ENCODE results near the gene TUBA1C.
A peak's percentile ranks its signal among the peaks of the same experiment; 100 is the strongest.
"Not testable (repeated sequence)": the region's sequence is repeated elsewhere in the genome, so short reads cannot be mapped to it uniquely, and the experiment has no call there.

The TUBA1C gene

DNA sequence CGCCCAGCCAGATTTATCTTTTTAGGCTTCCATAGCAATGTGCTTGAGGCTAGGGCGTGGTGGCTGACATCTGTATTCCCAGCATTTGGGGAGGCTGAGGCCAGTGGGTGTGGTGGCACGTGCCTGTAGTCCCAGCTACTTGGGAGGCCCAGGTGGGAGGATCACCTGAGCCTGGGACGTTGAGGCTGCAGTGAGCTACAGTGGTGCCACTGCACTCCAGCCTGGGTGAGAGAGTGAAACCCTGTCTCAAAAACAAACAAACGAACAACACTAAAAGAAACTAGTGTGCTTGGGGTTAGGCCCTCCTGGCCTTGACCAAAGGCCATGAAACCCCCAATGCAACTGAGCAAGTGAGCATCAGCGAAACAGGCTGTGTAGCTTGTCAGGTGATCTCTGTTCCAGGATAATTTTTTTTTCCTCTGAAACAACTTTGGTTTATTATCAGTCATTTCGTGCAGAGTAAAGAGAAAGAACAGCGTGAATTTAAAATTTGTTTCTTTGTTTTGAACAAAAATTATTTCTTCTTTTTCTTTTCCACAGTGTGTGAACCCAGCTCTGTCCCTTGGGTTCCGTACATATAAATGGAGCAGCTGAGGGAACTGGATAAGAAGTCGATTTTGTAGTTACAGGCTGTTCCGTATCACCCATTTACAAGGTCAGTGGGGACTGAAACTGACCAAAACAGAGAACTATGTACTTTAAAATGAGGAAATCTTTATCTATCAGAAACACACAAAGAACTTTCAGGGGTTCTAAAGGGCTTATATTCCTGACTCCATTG is 8.8 kb upstream of the TUBA1C start:
- no peak for DNase-seq (ENCODE audit: low read depth)

DNA sequence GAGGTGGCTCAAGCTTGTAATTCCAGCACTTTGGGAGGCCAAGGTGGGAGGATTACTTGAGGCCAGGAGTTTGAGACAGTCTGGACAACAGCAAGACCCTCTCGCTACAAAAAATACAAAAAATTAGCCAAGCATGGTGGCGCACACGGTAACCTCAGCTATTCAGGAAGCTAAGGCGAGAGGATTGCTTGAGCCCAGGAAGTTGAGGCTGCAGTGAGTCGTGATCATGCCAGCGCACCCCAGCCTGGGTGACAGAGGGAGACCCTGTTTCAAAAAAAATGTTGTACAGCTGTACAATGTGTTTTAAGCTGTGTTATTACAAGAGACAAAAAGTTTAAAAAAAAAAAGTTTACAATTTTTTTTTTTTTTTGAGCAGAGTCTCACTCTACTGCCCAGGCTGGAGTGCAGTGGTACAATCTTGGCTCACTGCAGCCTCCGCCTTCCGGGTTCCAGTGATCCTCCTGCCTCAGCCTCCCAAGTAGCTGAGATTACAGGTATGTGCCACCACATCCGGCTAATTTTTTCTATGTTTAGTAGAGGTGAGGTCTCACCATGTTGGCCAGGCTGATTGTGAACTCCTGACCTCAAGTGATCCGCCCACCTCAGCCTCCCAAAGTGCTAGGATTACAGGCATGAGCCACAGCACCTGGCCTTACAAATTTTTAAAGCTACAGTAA is 7.2 kb upstream of the TUBA1C start:
- DNase-seq (ENCODE audit: low read depth), result not testable (repeated sequence)

GRCh38 chr12:49259452-49259851 is 5.4 kb upstream of the TUBA1C start:
- no peak for DNase-seq (ENCODE audit: low read depth)

DNA sequence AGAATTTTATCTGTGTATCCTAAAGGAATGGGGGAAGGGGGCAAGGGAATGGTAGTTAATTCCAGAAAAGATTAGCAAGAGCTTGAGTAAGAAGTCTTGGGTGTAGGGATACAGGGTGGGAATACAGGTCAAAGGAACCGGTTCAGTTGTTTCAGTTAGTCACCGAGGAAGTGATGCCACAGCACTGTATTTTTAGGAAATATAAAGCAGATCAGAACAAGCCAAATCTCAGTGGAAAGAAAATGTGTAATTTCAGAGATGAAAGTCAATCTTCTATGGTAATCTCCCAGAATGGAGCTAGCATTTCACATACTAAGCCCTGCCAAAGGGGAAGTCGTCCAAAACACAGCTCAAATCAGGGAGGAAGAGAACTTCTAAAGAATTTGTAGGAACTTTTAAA is 4.7 kb upstream of the TUBA1C start:
- DNase-seq (ENCODE audit: low read depth), result no peak

GRCh38 chr12:49260571-49261363 is 4.1 kb upstream of the TUBA1C start:
- DNase-seq (ENCODE audit: low read depth), result no peak

DNA sequence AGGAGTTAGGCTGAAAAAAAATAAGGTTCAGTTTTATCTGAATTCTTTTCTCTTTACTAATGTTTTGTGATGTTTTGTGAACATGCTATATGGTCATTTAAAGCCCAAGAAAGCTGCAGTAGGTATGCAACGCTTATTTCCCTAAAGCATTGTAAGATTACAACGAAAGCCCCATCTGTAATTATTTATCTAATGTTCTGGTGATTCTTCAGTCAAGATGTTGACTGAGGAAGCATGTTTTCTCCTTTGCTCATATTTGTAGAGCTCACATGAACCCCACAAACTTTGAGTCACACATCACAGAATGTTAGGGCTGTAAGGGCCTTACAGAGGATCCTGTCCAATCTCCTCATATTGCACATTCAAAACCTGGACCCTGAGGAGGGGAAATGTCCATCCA is 3.2 kb upstream of the TUBA1C start:
- no peak for DNase-seq (ENCODE audit: low read depth)

DNA sequence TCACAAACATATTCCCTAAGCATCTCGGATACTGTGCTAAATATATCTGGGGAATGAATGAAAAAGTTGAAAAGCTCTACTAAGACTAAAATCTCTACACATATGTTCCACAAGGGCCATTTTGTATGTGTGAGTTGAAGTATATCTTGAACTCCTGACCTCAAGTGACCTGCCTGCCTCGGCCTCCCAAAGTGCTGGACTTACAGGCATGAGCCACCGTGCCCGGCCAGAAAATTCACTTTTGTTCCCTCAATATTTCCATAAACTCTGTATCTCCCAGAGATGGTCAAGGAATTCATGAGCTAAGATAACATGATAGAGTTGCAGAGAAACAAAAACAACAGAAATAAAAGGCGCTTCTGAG is 1.5 kb upstream of the TUBA1C start:
- DNase-seq (ENCODE audit: low read depth), result no peak

DNA sequence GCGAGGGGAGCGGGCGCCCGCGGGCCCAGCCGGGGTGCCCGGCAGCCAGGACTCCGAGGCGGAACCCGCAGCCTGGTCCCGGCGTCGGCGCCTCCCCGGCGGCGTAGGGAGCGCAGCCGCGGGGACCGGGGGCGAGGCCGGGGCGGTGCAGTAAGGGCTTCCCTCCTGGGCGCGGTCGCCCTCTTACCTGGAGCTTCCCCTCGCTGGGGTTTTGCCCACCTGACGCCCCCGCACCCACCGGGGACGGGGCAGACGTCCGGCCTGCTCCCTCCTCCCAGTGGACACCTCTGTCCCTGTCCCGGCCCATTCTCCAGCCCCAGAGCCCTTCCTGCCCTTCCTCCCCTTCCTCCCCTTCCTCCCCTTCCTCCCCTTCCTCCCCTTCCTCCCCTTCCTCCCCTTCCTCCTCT is 413 bp upstream of the TUBA1C start:
- peak; percentile 21 for DNase-seq (ENCODE audit: low read depth)

DNA sequence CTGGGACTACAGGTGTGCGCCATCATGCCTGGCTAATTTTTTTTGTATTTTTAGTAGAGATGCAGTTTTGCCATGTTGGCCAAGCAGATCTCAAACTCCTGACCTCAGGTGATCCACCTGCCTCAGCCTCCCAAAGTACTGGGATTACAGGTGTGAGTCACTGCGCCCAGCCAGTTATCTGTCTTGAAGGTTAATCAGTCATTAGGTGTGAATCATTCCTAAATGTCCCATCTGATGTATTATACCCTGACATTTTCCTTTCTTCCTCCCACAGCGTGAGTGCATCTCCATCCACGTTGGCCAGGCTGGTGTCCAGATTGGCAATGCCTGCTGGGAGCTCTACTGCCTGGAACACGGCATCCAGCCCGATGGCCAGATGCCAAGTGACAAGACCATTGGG is 4.3 kb downstream of the TUBA1C start:
- not testable (repeated sequence) for DNase-seq (ENCODE audit: low read depth)

DNA sequence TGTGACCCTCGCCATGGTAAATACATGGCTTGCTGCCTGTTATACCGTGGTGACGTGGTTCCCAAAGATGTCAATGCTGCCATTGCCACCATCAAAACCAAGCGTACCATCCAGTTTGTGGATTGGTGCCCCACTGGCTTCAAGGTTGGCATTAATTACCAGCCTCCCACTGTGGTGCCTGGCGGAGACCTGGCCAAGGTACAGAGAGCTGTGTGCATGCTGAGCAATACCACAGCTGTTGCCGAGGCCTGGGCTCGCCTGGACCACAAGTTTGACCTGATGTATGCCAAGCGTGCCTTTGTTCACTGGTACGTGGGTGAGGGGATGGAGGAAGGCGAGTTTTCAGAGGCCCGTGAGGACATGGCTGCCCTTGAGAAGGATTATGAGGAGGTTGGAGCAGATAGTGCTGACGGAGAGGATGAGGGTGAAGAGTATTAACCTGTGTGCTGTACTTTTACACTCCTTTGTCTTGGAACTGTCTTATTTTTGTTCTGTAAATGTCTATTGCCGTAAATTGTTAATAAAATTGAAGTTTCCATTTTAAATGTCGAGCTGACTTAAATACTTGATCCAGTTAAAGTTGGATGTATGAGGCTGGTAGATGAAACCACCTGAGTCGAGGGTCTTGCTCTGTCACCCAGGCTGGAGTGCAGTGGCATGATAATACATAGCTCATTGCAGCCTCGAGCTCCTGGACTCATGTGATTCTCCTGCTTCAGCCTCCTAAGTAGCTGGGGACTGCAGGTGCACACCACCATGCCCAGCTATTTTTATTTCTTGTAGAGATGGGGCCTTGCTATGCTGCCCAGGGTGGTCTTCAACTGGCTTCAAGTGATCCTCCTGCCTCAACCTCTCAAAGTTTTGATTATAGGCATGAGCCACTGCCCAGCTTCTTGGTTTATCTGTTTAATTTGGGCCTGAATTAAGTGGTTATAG is 8.2 kb downstream of the TUBA1C start:
- DNase-seq (ENCODE audit: low read depth), result no peak

GRCh38 chr12:49273726-49274395 is 9.0 kb downstream of the TUBA1C start:
- no peak for DNase-seq (ENCODE audit: low read depth)

GRCh38 chr12:49274396-49275069 is 9.7 kb downstream of the TUBA1C start:
- no peak for DNase-seq (ENCODE audit: low read depth)

DNA sequence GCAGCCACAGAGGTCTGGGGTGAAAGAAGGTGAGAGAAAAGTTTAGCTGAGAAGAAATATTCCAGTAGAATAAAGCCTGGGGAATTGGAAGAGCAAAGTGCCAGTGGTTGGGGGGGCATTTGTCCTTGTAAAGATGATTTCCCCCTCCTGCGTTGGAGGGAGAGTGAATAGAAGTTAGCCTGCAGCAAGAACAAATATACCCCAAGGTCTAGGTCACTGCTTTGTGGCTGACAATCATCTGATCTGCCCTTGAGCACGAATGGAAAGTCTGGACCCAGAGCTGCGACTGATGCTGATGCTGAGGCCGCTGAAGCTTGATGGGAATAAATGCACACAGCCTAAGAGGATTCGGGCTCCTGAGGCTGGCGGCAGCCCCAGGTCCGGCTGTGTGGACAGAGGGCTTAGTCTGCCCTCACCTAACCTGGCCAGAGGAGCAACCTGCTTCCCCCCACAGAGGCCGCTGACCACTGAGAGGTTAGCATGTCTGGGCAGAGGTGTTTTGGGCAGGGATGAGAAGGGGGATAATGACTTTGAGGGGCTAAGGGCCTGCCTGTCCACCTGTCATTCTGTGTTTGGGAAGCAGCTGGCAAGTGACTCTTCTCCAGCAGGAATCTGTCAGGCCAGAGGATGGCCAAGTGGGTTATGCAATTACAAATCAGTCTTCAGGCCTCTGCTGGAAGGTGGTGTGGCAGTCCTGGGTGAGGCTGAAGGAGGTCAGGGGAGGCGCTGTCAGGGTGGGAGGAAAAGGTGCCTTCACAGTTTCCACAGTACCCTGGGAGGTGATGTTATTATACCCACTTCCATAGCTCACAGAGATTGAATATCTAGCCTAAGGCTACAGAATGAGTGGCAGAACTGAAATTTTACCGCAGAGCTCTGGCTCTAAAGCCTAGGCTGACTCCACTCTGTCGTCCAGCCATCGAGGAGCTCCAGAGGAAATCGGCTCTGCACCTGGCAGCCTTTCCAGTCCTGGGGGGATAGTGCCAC is 11.7 kb downstream of the TUBA1C start:
- DNase-seq (ENCODE audit: low read depth), result no peak

DNA sequence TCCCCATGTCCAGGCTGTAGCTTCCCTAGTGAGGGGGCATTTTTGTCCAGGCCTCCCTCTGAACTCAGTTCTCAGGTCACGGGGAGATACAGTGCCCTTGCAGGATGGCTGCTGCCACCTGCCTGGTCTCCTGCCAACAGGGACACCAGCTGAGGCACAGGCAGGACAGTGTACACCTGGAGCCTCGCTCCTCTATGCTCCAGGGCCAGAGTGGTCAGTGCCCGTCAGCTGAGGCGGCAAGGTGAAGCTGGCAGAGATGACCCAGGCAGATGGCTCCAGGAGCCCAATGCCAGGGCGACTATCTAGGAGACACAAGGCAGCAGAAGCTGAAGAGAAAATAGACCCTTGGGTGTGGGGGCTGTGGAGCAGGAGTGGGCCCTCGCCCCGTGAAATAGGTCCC is 12.6 kb downstream of the TUBA1C start:
- no peak for DNase-seq (ENCODE audit: low read depth)

DNA sequence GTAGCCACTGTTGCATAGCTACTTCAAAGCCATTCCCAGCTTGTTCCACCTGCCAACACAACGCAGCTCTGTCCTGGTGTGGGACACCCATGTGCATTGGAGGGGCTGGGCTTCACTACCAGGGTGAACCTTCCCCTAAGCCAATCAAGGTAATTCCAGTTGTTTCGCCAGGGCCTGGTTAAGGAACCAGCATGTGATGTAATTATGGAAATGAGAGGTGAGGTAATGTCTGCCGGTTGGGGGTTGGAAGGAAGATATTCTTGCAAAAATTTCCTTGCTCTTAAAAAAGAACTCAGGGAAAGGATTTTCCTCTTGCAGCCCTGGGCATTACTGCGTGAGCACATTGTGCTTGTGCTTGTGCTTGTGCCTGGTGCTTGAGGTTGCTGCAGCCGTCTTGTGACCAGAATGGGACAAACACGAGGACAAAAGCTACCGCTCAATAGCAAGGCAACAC is 14.9 kb downstream of the TUBA1C start:
- DNase-seq (ENCODE audit: low read depth), result no peak

- not testable (repeated sequence) for DNase-seq (ENCODE audit: low read depth)
Measured at GRCh38 chr12:49280545-49280944, 15.7 kb downstream of the TUBA1C start.

GRCh38 chr12:49282302-49282701 is 17.4 kb downstream of the TUBA1C start:
- no peak for DNase-seq (ENCODE audit: low read depth)

DNA sequence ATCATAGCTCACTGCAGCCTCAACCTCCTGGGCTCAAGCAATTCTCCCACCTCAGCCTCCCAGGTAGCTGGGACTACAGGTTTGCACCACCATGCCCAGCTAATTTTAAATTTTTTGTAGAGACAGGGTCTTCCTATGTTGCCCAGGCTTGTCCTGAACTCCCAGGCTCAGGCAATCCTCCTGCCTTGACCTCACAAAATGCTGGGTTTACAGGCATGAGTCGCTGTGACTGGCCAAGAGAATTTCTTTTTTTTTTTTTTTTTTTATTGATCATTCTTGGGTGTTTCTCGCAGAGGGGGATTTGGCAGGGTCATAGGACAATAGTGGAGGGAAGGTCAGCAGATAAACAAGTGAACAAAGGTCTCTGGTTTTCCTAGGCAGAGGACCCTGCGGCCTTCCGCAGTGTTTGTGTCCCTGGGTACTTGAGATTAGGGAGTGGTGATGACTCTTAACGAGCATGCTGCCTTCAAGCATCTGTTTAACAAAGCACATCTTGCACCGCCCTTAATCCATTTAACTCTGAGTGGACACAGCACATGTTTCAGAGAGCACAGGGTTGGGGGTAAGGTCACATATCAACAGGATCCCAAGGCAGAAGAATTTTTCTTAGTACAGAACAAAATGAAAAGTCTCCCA is 18.0 kb downstream of the TUBA1C start:
- DNase-seq (ENCODE audit: low read depth), result not testable (repeated sequence)
